GM08714 (cell line): ENCODE results near the gene KLF13.

Source experiments
- H3K4me3 ChIP-seq: fragments of 200-500 bp; sonication (Bioruptor generic); 2 replicates; pipeline ENCODE4 v1.5.1; 2014; ENCODE audit warnings: mild to moderate bottlenecking, low read length, inconsistent platforms
- ZNF274 ChIP-seq: IDR thresholded peaks from 2 replicates; pipeline ENCODE4 v1.6.1; 2012; ENCODE audit warnings: mild to moderate bottlenecking, low read depth, low read length

Gene KLF13

GRCh38 chr15:31304751-31305365 is 21.8 kb upstream of the KLF13 start:
- no peak overlapping the region for H3K4me3 ChIP-seq
- no peak for TF ChIP-seq ZNF274

- no peak for TF ChIP-seq ZNF274
- H3K4me3 ChIP-seq: no peak overlapping the region
These were observed 21.3 kb upstream of the KLF13 start for GRCh38 chr15:31305375-31305774.

- H3K4me3 ChIP-seq: no peak overlapping the region
- TF ChIP-seq ZNF274: no peak
These were observed 20.7 kb upstream of the KLF13 start for GRCh38 chr15:31305796-31306425.

- TF ChIP-seq ZNF274: no peak
- H3K4me3 ChIP-seq: no peak overlapping the region
These were observed 20.0 kb upstream of the KLF13 start for GRCh38 chr15:31306426-31307269.

- no peak overlapping the region for H3K4me3 ChIP-seq
These were observed 19.1 kb upstream of the KLF13 start for GRCh38 chr15:31307270-31308184.

GRCh38 chr15:31308185-31308639 is 18.4 kb upstream of the KLF13 start:
- H3K4me3 ChIP-seq: no peak overlapping the region

More at GRCh38 chr15:31307270-31308184, 19.1 kb upstream of the KLF13 start:
- TF ChIP-seq ZNF274: no peak

GRCh38 chr15:31309893-31310606 is 16.6 kb upstream of the KLF13 start:
- H3K4me3 ChIP-seq: no peak overlapping the region
- no peak for TF ChIP-seq ZNF274

More at GRCh38 chr15:31308185-31308639, 18.4 kb upstream of the KLF13 start:
- no peak for TF ChIP-seq ZNF274

GRCh38 chr15:31311735-31312619 is 14.7 kb upstream of the KLF13 start:
- TF ChIP-seq ZNF274: no peak
- no peak overlapping the region for H3K4me3 ChIP-seq

GRCh38 chr15:31313223-31313622 is 13.4 kb upstream of the KLF13 start:
- H3K4me3 ChIP-seq: no peak overlapping the region
- TF ChIP-seq ZNF274: no peak

- no peak overlapping the region for H3K4me3 ChIP-seq
- TF ChIP-seq ZNF274: no peak
These were observed 12.3 kb upstream of the KLF13 start for GRCh38 chr15:31314380-31314779.

- no peak for TF ChIP-seq ZNF274
- no peak overlapping the region for H3K4me3 ChIP-seq
These were observed 10.4 kb upstream of the KLF13 start for GRCh38 chr15:31316135-31316795.

- TF ChIP-seq ZNF274: no peak
- H3K4me3 ChIP-seq: no peak overlapping the region
These were observed 9.6 kb upstream of the KLF13 start for GRCh38 chr15:31317017-31317416.
